Suppressor macrophage treated with lipopolysaccharide for 4 hours (primary cell): ENCODE measurements around the gene BEND5.

ENCODE experiments used
- DNase-seq: peaks from one replicate; pipeline ENCODE4 v3.0.0-alpha.2; 2020

Gene BEND5

GRCh38 chr1:48678710-48679505 is 97.8 kb downstream of the BEND5 start:
- DNase-seq, result no peak
